Endodermal cell (in vitro differentiated cells): ENCODE data around the gene INSL3. TPM values are rescaled to one million over a fixed set of nuclear protein-coding genes. Genes with fewer than 3 reads are reported as not detected.

Source experiments
- DNase-seq: peaks from one replicate; pipeline ENCODE4 v3.0.0-alpha.2; 2017
- H3K27ac ChIP-seq: 2 replicates; pipeline ENCODE4 v1.5.1; 2013; ENCODE audit warnings: mild to moderate bottlenecking, low read depth, low read length, moderate library complexity
- H3K27me3 ChIP-seq: 2 replicates; pipeline ENCODE4 v1.6.1; 2013; ENCODE audit warnings: mild to moderate bottlenecking, low read length, moderate library complexity; ENCODE audit not compliant: insufficient read depth, control insufficient read depth, poor library complexity, severe bottlenecking
- H3K36me3 ChIP-seq: 2 replicates; pipeline ENCODE4 v1.7.0; 2013; ENCODE audit warnings: mild to moderate bottlenecking, low read length, moderate library complexity; ENCODE audit not compliant: control insufficient read depth, insufficient read depth
- H3K4me1 ChIP-seq: one replicate; pipeline ENCODE4 v1.7.0; 2013; ENCODE audit warnings: low read length; ENCODE audit not compliant: control insufficient read depth, insufficient read depth
- H3K4me3 ChIP-seq: 2 replicates; pipeline ENCODE4 v1.5.1; 2013; ENCODE audit warnings: mild to moderate bottlenecking, low read length, moderate library complexity
- H3K9ac ChIP-seq: 2 replicates; pipeline ENCODE4 v1.6.1; 2013; ENCODE audit warnings: mild to moderate bottlenecking, low read length, moderate library complexity; ENCODE audit not compliant: poor library complexity, severe bottlenecking; ENCODE audit errors: extremely low read depth
- H3K9me3 ChIP-seq: 2 replicates; pipeline ENCODE4 v1.6.1; 2013; ENCODE audit warnings: mild to moderate bottlenecking, low read length, moderate library complexity; ENCODE audit not compliant: control insufficient read depth
- H3K27ac Mint-ChIP-seq: 2 replicates; pipeline ENCODE4 v1.8.0; 2020; ENCODE audit warnings: mixed read lengths
- H3K27me3 Mint-ChIP-seq: 2 replicates; pipeline ENCODE4 v1.8.0; 2021; ENCODE audit warnings: mild to moderate bottlenecking, mixed read lengths; ENCODE audit not compliant: insufficient read depth
- H3K36me3 Mint-ChIP-seq: 2 replicates; pipeline ENCODE4 v1.8.0; 2020; ENCODE audit warnings: low read depth, mixed read lengths
- H3K4me1 Mint-ChIP-seq: 2 replicates; pipeline ENCODE4 v1.8.0; 2020; ENCODE audit warnings: mixed read lengths
- H3K4me3 Mint-ChIP-seq: 2 replicates; pipeline ENCODE4 v1.8.0; 2020; ENCODE audit warnings: mild to moderate bottlenecking, moderate library complexity, mixed read lengths
- H3K9me3 Mint-ChIP-seq: 2 replicates; pipeline ENCODE4 v1.8.0; 2020; ENCODE audit warnings: mild to moderate bottlenecking, mixed read lengths
- CTCF ChIP-seq: fragments of 200-600 bp; sonication (generic); conservative IDR thresholded peaks from 2 replicates; pipeline ENCODE4 v1.5.0; 2021; ENCODE audit warnings: antibody characterized with exemption, mild to moderate bottlenecking
- WGBS, 2 experiments: methylation state at CpG; one replicate each; pipeline versions ENCODE4 v1.1.5 to v1.1.7; 2013; ENCODE audit warnings: missing lambda C conversion rate in 2 of 2, mixed read lengths in 1 of 2; ENCODE audit not compliant: insufficient coverage in 1 of 2, insufficient read length in 1 of 2; 5-methylcytosine and 5-hydroxymethylcytosine counted together
- total RNA-seq, 2 donors: library from RNA; stranded (reverse); fragmentation: NEBNext Ultra II Directional in 1 of 2; extraction: Animal tissue kit (Norgen Biotek cat#: 25700) in 1 of 2; gene quantifications; 2 replicates in 1 of 2; 3 replicates in 1 of 2; pipeline ENCODE4 v1.2.1, GENCODE V29; 2021

Gene INSL3
- total RNA-seq, 2 donors from 2014 or later = 0.80 TPM; not detected in 1

- 26 to 46% methylated on average over 15 to 40 of the region's 40 CpGs for WGBS, 2 experiments
- H3K36me3 ChIP-seq = no peaks in the 10 kb centered on the region
- H3K27me3 Mint-ChIP-seq = peaks cover 40% of the 10 kb centered on the region
- H3K4me1 Mint-ChIP-seq = no peaks in the 10 kb centered on the region
- H3K27ac ChIP-seq = no peak within 1 kb of the TSS
- peaks cover under 1% of the 10 kb centered on the region for H3K4me1 ChIP-seq
- H3K27ac Mint-ChIP-seq = no peak within 1 kb of the TSS
- no peaks in the 10 kb centered on the region for H3K9me3 Mint-ChIP-seq
- no peak within 1 kb of the TSS for H3K9ac ChIP-seq
- no peaks in the 10 kb centered on the region for H3K9me3 ChIP-seq
- no peak within 1 kb of the TSS for H3K4me3 ChIP-seq
- peaks cover 15% of the 10 kb centered on the region for H3K27me3 ChIP-seq
- H3K4me3 Mint-ChIP-seq = peak within 1 kb of the TSS; percentile 47
- no peak for TF ChIP-seq CTCF
- H3K36me3 Mint-ChIP-seq = no peaks in the 10 kb centered on the region
- peak; percentile 97 for DNase-seq
These were observed 26.4 kb upstream of the INSL3 start, which contains the start of gene JAK3 for GRCh38 chr19:17847538-17848366. Gene JAK3, minus strand, starts transcription at chr19:17847982. Its CDS starts 3,565 bp downstream, at chr19:17844417.

GRCh38 chr19:17846146-17846545 lies 24.8 kb upstream of the INSL3 start:
- 94 to 98% methylated on average over 7 to 8 of the region's 8 CpGs for WGBS, 2 experiments
- Histone ChIP-seq H3K27me3 (peaks cover 23% of the 10 kb centered on the region), H3K4me1 (peaks cover 5% of the 10 kb centered on the region), H3K27ac (no peak overlapping the region), H3K9me3 (no peaks in the 10 kb centered on the region), H3K4me3 (no peak overlapping the region), H3K36me3 (no peaks in the 10 kb centered on the region), H3K9ac (no peak overlapping the region)
- H3K4me3 Mint-ChIP-seq = no peak overlapping the region
- no peak for TF ChIP-seq CTCF
- no peak overlapping the region for H3K27ac Mint-ChIP-seq
- peaks cover 53% of the 10 kb centered on the region for H3K27me3 Mint-ChIP-seq
- DNase-seq = no peak
- peaks cover under 1% of the 10 kb centered on the region for H3K4me1 Mint-ChIP-seq
- H3K9me3 Mint-ChIP-seq = no peaks in the 10 kb centered on the region
- no peaks in the 10 kb centered on the region for H3K36me3 Mint-ChIP-seq

GRCh38 chr19:17843908-17844490 lies 22.7 kb upstream of the INSL3 start:
- peaks cover 4% of the 10 kb centered on the region for H3K4me1 Mint-ChIP-seq
- H3K36me3 Mint-ChIP-seq = no peaks in the 10 kb centered on the region
- H3K9me3 ChIP-seq = no peaks in the 10 kb centered on the region
- peaks cover 5% of the 10 kb centered on the region for H3K4me1 ChIP-seq
- H3K4me3 ChIP-seq = no peak overlapping the region
- peaks cover 73% of the 10 kb centered on the region for H3K27me3 Mint-ChIP-seq
- H3K9ac ChIP-seq = no peak overlapping the region
- no peak overlapping the region for H3K27ac ChIP-seq
- no peak for TF ChIP-seq CTCF
- H3K27me3 ChIP-seq = peaks cover 44% of the 10 kb centered on the region
- H3K27ac Mint-ChIP-seq = no peak overlapping the region
- DNase-seq = no peak
- no peaks in the 10 kb centered on the region for H3K36me3 ChIP-seq
- no peaks in the 10 kb centered on the region for H3K9me3 Mint-ChIP-seq
- H3K4me3 Mint-ChIP-seq = no peak overlapping the region
- 82 to 93% methylated on average over 5 to 14 of the region's 14 CpGs for WGBS, 2 experiments
